ENCODE measurements around the gene GALNT17.
"Not testable (repeated sequence)": the region's sequence is repeated elsewhere in the genome, so short reads cannot be mapped to it uniquely, and the experiment has no call there.

The GALNT17 gene

GRCh38 chr7:71236230-71237105 lies 104.5 kb downstream of the GALNT17 start:
- no peak for DNase-seq (ENCODE audit: low spot score)

DNA sequence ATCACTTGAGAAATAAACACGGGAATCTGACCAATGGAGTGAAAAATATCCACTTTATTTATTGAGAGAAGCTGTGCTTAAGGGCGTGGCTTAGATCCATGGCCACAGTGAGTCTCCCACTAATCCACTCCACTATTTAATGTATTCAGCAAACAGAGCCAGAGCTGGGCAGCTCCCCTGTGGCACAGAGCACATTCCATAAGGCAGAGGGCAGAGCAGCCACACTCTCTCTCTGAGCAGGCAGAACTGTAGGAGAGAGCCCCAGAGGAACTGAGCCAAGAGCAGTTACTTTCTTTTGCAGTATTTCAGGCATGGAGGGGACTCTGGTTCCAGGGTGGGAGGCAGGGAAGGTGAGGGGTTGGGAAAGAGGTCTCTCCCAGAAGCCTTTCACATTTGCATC lies 106.0 kb downstream of the GALNT17 start:
- DNase-seq (ENCODE audit: low spot score): no peak

DNA sequence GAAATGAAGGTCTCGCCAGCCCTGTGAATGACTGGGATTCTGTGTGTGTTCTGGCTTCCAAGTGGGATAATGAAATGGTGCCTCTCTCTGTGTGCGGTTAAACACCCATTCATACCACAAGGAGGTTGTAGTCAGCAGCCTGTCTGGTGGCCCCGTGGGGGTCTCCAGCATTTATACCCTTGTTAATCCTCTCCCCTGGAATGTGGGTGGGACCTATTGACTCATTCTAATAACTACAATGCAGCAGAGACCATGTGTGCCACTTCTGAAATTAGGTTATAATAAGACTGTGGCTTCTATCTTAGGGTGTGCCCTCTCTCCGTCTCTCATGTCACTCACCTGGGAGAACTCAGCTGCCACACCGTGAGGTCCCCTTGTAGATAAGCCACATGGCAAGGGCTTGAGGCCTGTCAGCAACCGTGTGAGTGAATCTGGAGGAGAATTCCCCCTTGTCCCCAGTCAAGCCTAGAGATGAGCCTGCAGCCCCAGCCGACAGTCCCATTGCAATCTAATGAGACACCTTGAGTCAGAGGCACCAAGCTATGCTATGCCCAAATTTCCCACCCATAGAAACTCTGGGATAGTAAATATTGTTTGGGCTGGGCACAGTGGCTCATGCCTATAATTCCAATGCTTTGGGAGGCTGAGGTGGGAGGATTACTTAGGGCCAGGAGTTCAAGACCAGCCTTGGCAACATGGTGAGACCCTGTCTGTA lies 106.8 kb downstream of the GALNT17 start:
- no peak for DNase-seq (ENCODE audit: low spot score)

- no peak for DNase-seq (ENCODE audit: low spot score)
Observed at GRCh38 chr7:71239586-71240268, 107.8 kb downstream of the GALNT17 start.

DNA sequence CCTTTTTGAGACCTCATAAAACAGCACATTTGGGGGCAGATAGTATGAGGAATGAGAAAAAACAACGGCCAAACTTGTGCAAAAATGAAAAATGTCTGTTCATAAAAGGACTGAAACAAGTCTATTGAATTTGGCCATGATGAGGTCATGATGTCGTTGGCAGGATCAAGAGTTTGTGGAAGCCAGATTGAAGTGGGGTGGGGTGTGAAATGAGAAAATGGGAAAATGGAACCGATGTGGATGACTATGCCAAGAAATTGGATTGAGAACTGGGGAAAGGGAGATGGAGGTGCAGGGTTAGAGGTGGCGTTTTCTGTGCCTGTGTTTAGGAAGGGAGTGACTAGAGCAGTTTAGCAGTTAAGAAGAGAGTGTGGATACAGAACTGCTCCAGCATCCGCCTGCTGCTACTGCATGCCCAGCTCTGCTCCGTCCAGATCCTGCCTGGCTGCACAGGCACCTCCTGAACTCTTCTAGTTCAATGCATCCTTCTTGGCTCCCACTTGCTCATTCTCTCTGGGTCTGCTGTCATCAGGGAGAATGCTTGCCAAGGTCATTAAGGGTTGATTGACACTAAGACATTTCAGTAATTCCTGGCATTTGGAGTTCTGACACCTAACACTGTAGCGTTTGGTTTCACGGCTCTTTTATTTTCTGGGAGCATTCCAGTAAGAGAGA lies 111.9 kb downstream of the GALNT17 start:
- DNase-seq (ENCODE audit: low spot score): no peak

- no peak for DNase-seq (ENCODE audit: low spot score)
Observed at GRCh38 chr7:71245038-71245437, 113.1 kb downstream of the GALNT17 start.

GRCh38 chr7:71251706-71252105 lies 119.8 kb downstream of the GALNT17 start:
- DNase-seq (ENCODE audit: low spot score): no peak

DNA sequence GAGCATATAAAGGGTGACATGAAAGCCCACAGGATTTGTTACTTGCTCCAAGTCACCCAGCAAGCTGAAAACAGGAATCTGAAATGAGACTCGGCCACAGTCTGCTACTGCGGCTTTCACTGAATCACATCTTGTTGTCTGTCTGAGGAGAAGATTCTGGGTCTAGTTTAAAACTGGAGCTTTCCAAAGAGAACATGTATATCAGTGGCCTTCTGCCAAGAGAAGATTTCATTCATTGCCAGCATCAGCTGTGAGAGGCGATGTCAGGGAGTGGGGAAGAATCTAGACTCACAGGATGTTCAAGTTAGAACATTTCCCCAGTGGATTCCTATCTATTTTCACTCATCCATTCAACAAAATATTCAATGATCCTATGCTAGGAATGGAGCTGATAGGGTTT lies 122.8 kb downstream of the GALNT17 start:
- DNase-seq (ENCODE audit: low spot score): no peak

DNA sequence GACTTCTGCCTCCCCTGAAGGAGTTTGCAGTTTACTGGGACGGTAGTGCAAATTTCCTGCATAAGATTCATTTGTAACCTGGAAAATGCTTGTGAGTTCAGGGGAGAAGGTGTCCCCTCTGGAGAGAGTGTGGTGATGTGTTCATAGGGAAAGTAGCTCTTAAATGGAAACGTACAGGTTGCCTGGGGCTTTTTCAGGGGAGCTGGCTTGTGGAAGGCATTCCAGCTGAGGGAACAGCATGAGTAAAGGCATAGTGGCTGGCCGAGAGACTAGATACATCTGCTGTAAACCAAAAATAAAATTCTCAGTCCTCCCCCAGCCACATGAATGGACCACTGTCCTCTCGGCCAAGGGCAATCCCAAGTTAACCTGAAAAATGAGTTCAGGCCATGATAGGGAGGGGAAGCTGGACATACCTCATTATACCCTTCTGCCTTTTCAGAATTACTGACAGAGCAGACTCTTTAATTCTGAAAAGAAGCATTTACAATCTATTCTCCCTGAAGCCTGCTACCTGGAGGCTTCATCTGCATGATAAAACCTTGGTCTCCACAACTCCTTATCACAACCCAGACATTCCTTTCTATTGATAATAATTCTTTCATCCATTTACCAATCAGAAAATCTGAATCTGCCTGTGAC lies 123.7 kb downstream of the GALNT17 start:
- no peak for DNase-seq (ENCODE audit: low spot score)

DNA sequence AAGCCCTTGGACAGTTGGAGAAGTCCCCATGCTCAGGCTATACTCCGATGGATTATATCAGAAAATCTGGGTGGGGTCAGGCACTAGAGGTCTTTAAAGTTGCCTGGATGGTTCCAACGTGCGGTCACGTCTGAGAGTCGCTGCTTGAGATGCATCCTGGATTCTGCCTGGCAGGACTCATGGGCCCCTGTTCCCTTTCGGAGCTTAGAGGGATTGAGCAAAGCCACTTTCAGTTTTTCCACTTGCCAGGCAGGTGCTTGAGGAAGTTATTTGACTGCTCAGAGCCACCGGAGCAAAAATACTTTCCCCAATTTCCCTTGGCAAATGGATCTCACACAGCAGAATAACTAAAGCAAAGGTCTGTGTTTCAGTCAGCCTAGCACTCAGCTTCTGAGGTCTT lies 129.1 kb downstream of the GALNT17 start:
- DNase-seq (ENCODE audit: low spot score): no peak

- DNase-seq (ENCODE audit: low spot score): not testable (repeated sequence)
Observed at GRCh38 chr7:71262834-71263233, 130.9 kb downstream of the GALNT17 start.

GRCh38 chr7:71264005-71264404 lies 132.1 kb downstream of the GALNT17 start:
- DNase-seq (ENCODE audit: low spot score): no peak

- no peak for DNase-seq (ENCODE audit: low spot score)
Observed at GRCh38 chr7:71266912-71267311, 135.0 kb downstream of the GALNT17 start.

DNA sequence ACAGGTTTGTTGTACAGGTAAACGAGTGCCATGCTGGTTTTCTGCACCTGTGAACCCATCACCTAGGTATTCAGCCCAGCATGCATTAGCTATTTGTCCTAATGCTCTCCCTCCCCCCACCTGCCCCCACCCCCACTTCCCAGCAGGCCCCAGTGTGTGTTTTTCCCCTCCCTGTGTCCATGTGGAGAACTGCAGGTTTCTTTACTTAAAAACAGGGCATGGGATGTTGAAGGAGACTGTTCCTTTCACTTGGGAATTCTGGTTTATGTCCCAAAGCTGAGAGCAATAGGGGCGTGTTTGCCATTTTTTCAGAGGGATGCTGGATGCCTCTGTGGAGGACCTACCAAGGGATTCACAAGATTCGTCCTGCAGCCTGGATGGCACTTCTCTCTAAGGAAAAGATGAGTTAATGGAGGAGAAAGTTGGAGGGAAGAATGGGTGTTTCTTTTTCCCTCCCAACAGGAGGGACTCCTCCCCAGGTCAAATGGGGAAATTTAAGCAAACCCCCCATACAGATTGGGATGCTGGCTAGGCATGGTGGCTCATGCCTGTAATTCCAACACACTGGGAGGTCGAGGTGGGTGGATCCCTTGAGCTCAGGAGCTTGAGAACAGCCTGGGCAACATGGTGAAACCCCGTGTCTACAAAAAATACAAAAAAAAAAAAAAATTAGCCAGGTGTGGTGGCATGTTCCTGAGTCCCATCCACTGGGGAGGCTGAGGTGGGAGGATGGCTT lies 136.0 kb downstream of the GALNT17 start:
- DNase-seq (ENCODE audit: low spot score): no peak

DNA sequence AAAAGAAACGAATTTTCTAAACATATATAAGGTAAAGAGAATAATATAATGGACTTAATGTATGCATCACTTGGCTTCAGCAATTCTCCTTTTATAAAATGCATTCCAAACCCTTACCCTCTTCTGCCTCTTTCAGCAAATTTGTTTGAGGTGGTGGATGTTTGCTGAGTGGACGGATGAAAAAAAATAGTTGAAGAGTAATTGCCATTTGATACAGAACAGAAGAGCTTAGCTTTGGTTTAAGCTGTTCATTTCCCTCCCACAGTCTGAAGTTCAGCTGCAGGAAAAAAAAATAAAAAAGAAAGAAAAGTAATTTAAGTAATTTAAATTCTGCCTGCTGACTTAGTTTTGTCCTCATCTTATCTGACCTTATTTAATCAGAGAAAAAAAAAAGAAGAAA lies 138.6 kb downstream of the GALNT17 start:
- no peak for DNase-seq (ENCODE audit: low spot score)

DNA sequence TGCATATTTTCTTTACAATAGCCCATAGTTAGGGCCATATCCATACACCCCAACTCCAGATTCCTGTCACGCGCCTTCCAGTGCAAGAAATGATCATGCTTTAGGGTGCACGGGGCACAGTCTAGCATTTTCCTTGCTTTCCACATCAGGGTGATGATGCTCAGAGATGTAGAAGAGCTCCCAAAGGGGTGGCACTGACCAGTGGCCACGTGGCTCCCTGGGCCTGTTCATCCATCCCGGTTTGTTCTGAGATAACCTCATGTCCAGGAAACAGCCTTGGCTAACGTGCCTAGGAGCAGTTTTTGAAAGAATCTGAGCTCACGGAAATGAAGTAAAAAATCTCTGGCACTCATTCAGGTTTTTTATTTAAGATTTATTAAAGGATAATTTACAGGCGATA lies 139.3 kb downstream of the GALNT17 start:
- no peak for DNase-seq (ENCODE audit: low spot score)

GRCh38 chr7:71272509-71273490 lies 140.9 kb downstream of the GALNT17 start:
- no peak for DNase-seq (ENCODE audit: low spot score)

DNA sequence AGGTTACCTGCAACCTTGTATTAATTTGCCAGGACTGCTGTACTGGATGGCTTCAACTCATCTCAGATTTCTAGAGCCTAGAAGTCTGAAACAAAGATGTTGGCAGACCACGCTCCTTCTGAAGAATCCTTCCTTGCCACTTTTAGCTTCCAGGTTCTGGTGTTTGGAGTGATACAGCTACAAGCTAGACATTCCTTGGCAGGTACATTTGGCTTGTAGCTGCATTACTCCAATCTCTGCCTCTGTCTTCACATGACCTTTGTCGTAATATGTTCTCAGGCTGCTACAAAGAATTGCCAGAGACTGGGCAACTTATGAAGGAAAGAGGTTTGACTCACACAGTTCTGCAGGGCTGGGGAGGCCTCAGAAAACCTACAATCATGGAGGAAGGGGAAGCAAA lies 146.3 kb downstream of the GALNT17 start:
- DNase-seq (ENCODE audit: low spot score): no peak

- no peak for DNase-seq (ENCODE audit: low spot score)
Observed at GRCh38 chr7:71281261-71281660, 149.3 kb downstream of the GALNT17 start.

GRCh38 chr7:71283802-71284201 lies 151.9 kb downstream of the GALNT17 start:
- DNase-seq (ENCODE audit: low spot score): no peak

Data from CD4-positive, alpha-beta T cell treated with Interleukin-6 at 100 ng/mL for 8 hours (primary cell).